ENCODE data around the gene EMSY.
"Not testable (repeated sequence)": the region's sequence is repeated elsewhere in the genome, so short reads cannot be mapped to it uniquely, and the experiment has no call there.

The EMSY gene

DNA sequence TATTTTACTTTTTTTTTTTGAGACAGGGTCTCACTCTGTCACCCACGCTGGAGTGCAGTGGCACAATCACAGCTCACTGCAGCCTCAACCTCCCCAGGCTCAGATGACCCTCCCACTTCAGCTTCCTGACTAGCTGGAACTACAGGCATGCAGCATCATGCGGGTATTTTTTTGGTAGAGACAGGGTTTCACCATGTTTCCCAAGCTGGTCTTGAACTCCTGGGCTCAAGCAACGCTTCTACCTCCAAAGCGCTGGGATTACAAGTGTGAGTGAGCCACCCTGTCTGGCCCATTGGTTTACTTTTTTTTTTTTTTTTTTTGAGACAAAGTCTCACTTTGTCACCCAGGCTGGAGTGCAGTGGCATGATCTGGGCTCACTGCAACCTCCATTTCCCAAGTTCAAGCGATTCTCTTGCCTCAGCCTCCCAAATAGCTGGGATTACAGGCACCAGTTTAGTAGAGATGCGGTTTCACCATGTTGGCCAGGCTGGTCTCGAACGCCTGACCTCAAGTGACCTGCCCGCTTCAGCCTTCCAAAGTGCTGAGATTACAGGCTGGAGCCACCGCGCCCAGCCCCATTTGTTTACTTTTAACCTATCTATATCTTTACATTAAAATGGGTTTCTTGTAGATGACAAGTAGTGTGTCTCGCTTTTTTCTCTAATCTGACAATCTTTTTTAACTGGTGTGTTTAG lies 127.5 kb downstream of the EMSY start:
- not testable (repeated sequence) for DNase-seq

DNA sequence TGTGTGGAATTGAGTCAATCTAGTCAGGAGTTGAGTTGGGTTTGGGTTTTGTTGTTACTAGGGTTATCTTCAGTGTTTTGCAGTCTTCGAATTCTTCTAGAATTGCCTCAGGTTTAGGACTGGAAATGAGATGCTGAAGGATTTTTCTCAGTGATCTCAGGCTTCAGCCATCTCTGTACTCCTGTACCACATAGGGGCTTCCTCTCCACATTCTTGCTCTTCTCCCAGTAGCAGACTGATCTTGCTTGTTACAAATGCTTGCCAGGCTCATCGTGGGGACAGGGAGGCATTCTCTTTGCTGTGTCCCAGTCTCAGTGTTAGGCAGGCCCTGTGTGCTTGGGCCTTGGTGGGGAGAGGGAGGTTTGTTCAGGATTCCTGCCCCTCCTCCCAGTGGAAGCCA lies 129.6 kb downstream of the EMSY start:
- DNase-seq, result no peak

- no peak for DNase-seq
Observed at GRCh38 chr11:76574879-76575278, 130.1 kb downstream of the EMSY start.

DNA sequence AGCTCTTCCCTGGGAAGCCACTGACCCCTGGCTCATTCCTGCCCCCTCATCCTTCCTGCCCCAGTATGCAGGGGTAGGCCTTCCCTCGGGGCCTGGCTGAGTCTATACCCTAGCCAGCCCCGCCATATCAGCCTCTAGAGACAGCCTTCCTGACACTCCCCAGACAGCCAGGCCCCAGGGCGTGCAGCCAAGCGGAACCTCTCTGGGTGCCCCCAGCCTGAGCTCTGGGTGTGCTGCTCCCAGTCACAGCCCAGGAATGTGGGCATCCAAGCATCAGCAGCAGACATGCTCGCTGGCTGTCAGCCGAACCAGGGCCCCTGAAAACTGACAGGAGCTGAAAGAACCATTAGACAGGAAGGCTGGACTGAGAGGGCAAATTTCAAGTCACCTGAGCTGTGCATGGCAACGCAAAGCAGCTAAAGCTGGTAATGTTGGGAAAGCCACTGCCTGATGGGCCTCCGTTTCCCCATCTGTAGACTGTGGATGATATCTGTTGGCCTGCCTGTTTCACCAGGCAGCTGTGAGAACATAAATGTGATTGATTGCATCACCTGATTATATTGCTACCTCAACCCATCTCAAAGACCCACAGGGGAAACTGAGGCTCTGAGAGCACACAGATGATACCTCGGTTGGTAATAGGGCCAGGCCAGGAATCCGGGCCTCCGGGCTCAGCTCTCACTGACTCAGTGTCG lies 132.6 kb downstream of the EMSY start:
- DNase-seq, result no peak

- DNase-seq, result no peak
Observed at GRCh38 chr11:76577921-76578653, 133.3 kb downstream of the EMSY start.

DNA sequence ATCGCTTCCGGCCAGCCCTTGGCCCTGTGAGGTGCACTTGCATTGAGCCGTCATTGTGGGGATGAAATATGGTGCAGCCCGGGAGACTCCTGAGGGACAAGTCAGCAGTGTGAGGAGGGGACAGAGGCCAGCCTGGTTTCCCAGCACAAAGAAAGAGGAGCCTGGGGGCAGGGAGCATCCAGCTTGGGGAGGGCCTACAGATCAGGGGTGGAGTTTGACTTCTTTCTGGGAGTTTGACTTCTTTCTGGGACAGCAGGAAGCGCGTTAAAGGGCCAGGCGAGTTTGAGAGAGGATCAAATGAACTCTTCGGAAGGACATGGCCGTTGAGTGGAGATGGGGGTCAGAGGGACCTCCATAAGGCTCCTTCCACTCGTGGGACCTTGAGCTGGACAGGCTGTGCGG lies 133.8 kb downstream of the EMSY start:
- no peak for DNase-seq

DNA sequence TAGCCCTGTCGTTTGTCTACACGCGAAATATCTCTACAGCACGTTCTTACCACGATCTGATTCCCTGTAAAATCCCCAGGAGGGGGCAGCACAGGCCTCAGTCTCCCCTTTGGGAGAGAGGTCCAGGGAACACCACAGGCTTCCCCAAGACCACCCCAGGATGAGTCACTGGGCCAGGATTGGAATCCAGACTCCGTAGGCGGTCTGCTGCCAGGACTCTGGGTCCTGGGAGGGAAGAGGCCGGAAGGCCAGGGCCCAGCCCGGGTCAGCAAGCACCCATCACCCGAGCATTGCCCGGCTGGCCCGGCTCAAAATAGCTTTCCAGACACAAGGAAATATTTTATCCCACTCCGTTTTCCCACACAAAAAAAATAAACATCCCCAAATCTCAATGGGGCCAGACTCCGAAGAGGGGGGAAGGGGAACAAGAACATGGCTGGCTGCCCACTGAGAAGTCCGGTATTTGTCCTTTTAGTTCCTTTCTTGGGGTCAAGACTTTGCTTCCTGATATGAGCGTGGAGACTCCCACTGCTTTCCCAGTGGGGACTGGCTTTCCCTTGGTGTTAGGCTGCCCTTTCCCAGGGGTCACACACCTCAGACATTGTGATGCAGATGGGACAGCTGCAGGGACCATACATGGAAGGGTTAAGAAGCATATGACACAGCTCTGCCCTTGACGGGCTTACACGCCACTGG lies 134.4 kb downstream of the EMSY start:
- no peak for DNase-seq

DNA sequence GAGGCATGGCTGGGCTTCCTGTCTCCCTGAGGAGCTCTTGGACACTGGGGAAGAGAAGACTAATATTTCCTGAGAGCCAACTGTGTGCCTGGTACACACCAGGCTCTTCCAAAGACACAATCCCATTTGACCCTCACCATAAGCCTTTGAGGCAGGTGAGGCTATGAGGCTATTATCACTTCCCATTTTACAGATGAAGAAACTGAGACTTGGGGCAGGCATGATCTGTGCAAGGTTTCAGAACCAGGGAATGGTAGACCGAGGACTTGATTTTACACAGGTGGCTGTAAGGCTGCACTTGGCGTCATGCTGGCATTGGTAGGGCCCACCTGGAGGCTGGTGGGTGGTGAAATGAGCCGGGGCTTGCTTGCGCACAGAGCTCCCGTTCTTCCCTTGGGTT lies 134.9 kb downstream of the EMSY start:
- DNase-seq, result no peak

- not testable (repeated sequence) for DNase-seq
Observed at GRCh38 chr11:76582471-76582870, 137.7 kb downstream of the EMSY start.

GRCh38 chr11:76587820-76588454 lies 143.1 kb downstream of the EMSY start:
- DNase-seq, result no peak

GRCh38 chr11:76588455-76589325 lies 143.9 kb downstream of the EMSY start:
- DNase-seq, result no peak

DNA sequence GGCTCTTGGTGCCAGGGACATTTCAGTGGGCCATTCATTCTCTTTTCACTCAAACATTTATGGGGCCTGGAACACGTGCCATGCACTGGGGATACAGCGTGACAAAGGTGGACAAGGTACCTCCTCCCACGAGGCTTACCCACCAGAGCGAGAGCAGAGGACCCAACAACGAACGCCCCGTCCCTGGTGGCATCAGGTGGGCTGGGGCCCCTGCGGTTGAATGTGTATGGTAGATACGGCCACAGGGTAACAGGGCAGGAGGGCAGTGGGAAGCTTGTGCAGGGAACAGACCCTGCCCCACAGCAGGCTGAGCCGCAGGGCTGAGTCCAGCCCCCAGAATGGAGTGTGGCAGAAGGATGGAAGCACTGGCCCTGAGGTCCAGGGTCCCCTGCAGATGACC lies 144.7 kb downstream of the EMSY start:
- no peak for DNase-seq

- no peak for DNase-seq
Observed at GRCh38 chr11:76589964-76590950, 145.4 kb downstream of the EMSY start.

DNA sequence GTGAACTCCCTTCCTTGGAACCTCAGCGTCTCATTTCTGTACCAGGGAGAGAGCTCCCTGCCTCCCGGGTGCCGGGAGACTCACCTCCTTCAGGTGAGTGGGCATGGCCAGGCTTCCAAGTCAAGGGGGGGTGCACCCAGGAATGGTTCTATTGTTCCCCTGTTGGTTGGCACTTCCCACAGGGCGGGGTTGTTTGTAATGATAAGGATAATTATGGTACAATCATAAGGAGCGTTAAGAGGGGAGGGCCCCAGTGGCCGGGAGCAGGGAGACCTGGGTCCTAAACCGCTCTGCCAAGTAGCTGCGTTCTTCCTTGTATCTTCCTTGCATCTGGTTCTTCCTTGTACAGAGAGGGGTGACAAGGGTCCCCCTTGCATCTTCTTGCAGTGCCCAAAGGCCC lies 146.6 kb downstream of the EMSY start:
- no peak for DNase-seq

GRCh38 chr11:76592025-76592914 lies 147.5 kb downstream of the EMSY start:
- no peak for DNase-seq

DNA sequence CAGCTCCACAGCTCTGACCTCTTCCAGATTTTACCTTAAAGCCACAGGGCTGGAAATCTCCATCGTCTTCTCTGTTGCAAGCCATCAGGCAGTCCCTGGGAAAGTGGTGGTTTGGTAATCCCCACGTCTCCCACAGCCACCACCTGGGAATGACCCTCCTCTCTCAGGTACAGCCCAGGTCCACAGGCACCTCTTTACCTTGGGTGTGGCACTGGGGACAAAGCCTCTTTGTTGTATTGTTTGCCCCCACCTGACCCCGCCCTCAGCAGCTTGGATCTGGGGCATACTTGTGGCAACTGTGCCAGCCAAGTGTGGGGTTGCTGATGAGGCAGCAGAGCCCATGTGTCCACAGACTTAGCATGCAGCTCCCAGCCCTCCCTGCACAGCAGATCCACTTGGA lies 148.1 kb downstream of the EMSY start:
- DNase-seq, result no peak

DNA sequence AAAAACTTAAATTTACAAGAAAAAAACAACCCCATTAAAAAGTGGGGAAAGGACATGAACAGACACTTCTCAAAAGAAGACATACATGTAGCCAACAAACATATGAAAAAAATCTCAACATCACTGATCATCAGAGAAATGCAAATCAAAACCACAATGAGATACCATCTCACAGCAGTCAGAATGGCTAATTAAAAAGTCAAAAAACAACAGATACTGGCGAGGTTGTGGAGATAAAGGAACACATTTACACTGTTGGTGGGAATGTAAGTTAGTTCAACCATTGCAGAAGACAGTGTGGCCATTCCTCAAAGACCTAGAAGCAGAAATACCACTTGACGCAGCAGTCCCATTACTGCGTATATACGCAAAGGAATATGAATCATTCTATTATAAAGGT lies 150.3 kb downstream of the EMSY start:
- not testable (repeated sequence) for DNase-seq

GRCh38 chr11:76596652-76597051 lies 151.8 kb downstream of the EMSY start:
- no peak for DNase-seq

Measured in hippocampal formation (tissue), 2 donors.